Upper lobe of left lung (tissue), 6 donors: ENCODE results near the gene ASIC2. TPM values are rescaled to one million over a fixed set of nuclear protein-coding genes. Genes with fewer than 3 reads are reported as not detected.

Experiments
- ATAC-seq, 2 donors: fragments of 200-7000 bp; cut with Tn5 transposase; one replicate each; pipeline ENCODE4 v1.9.1; 2022; ENCODE audit warnings: mild to moderate bottlenecking in 2 of 2, moderate library complexity in 2 of 2; ENCODE audit not compliant: low FRiP score in 2 of 2
- DNase-seq, 2 donors: peaks; one replicate each; pipeline ENCODE4 v3.0.0-alpha.2; 2019 to 2020
- H3K27ac ChIP-seq, 4 donors: fragments of 200-600 bp; sonication (generic); one replicate each; pipeline ENCODE4 v1.5.1; 2016 to 2019
- H3K27me3 ChIP-seq, 4 donors: fragments of 200-600 bp; sonication (generic); one replicate each; pipeline ENCODE4 v1.5.1; 2017 to 2019
- H3K36me3 ChIP-seq, 4 donors: fragments of 200-600 bp; sonication (generic); one replicate each; pipeline ENCODE4 v1.5.1; 2016 to 2019
- H3K4me1 ChIP-seq, 4 donors: fragments of 200-600 bp; sonication (generic); one replicate each; pipeline ENCODE4 v1.5.1; 2018 to 2019
- H3K4me3 ChIP-seq, 4 donors: fragments of 200-600 bp; sonication (generic); one replicate each; pipeline ENCODE4 v1.5.1; 2017 to 2019; ENCODE audit warnings: mild to moderate bottlenecking in 2 of 4, moderate library complexity in 1 of 4
- H3K9me3 ChIP-seq, 4 donors: fragments of 200-600 bp; sonication (generic); one replicate each; pipeline ENCODE4 v1.5.1; 2018 to 2019
- EP300 ChIP-seq, 4 donors: sonication (generic); formaldehyde crosslinking; IDR thresholded peaks; one replicate each; pipeline ENCODE4 v1.5.1; 2017; ENCODE audit warnings: antibody characterized with exemption in 4 of 4, control low read depth in 2 of 4
- POLR2A ChIP-seq, 4 donors: fragments of 450-650 bp; IDR thresholded peaks; one replicate each; pipeline ENCODE4 v1.5.1; 2016 to 2017; ENCODE audit warnings: antibody characterized with exemption in 4 of 4, mild to moderate bottlenecking in 2 of 4
- POLR2AphosphoS5 ChIP-seq, 2 donors: sonication (generic); formaldehyde crosslinking; IDR thresholded peaks; one replicate each; pipeline ENCODE4 v1.5.1; 2017; ENCODE audit warnings: antibody characterized with exemption in 2 of 2
- WGBS, 2 donors: methylation state at CpG; one replicate each; pipeline ENCODE4 v1.1.5; 2017 to 2018; 5-methylcytosine and 5-hydroxymethylcytosine counted together
- total RNA-seq, 6 donors: library from RNA; depleted of rRNA in 4 of 6; stranded (reverse); fragments of >200 nt in 4 of 6; gene quantifications; one replicate each; pipeline versions ENCODE4 v1.1.0 to v1.2.1, GENCODE V29; 2016 to 2021
- TF ChIP-seq, protein P1 (sequence below), 6 experiments: fragments of 450-650 bp in 4 of 6; fragments of 200-600 bp in 2 of 6; sonication (generic) in 2 of 6; IDR thresholded peaks; one replicate each; pipeline ENCODE4 v1.5.1; 2016 to 2019; ENCODE audit warnings: antibody characterized with exemption in 6 of 6
- donor health status: DM: no; HTN: no; CAD: no; lungs with moderate emphysema.
- donor health status: DM: no; HTN: yes; CAD: no; lungs with severe emphysema.

Gene ASIC2
- total RNA-seq, 6 donors from 2014 or later = 0.17 TPM; not detected in 5

GRCh38 chr17:32998111-32998886 is 294.8 kb downstream of the ASIC2 start:
- TF ChIP-seq, protein P1, sequence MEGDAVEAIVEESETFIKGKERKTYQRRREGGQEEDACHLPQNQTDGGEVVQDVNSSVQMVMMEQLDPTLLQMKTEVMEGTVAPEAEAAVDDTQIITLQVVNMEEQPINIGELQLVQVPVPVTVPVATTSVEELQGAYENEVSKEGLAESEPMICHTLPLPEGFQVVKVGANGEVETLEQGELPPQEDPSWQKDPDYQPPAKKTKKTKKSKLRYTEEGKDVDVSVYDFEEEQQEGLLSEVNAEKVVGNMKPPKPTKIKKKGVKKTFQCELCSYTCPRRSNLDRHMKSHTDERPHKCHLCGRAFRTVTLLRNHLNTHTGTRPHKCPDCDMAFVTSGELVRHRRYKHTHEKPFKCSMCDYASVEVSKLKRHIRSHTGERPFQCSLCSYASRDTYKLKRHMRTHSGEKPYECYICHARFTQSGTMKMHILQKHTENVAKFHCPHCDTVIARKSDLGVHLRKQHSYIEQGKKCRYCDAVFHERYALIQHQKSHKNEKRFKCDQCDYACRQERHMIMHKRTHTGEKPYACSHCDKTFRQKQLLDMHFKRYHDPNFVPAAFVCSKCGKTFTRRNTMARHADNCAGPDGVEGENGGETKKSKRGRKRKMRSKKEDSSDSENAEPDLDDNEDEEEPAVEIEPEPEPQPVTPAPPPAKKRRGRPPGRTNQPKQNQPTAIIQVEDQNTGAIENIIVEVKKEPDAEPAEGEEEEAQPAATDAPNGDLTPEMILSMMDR (IDR thresholded peaks at IDR 0.05) = peak; percentile 72 to 86 (median 79)
- TF ChIP-seq POLR2A (IDR thresholded peaks at IDR 0.05) = no peak
- TF ChIP-seq EP300 (IDR thresholded peaks at IDR 0.05) = no peak
- no peak for TF ChIP-seq POLR2AphosphoS5 (IDR thresholded peaks at IDR 0.05)
- H3K36me3 ChIP-seq = no peaks in the 10 kb centered on the region
- 6 to 17% methylated on average over 2 to 16 of the region's 18 CpGs for WGBS, 2 donors
- peak; percentile 28 to 85 for ATAC-seq
- peaks cover 0 to 6% (median 3%) of the 10 kb centered on the region in 4 donors for H3K4me1 ChIP-seq
- no peak overlapping the region for H3K27ac ChIP-seq
- H3K27me3 ChIP-seq = no peaks in the 10 kb centered on the region
- peak in 1 of 2 donors; percentile 64 for DNase-seq
- H3K9me3 ChIP-seq = no peaks in the 10 kb centered on the region
- no peak overlapping the region for H3K4me3 ChIP-seq

DNA sequence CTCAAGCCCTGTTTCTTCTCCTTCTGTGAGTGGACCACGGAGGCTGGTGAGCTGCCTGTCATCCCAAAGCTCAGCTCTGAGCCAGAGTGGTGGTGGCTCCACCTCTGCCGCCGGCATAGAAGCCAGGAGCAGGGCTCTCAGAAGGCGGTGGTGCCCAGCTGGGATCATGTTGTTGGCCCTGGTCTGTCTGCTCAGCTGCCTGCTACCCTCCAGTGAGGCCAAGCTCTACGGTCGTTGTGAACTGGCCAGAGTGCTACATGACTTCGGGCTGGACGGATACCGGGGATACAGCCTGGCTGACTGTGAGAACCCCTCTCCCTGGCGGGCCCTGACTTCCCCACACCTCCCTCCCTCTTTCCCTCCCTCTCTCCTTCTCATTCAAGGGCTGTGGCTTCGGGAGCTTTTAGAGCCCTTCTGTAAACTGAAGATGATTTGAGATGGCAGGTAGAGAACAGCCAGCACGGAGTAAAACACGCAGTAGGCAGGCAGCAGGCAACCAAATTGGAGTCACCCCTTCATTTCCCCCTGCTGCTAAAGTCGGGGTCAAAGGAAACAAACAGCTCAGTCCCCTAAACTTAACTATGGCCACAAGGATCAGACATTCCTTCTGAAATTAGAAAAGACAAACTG is 297.6 kb downstream of the ASIC2 start:
- Histone ChIP-seq H3K27ac (no peak overlapping the region), H3K4me1 (peaks cover 0 to 6% (median 3%) of the 10 kb centered on the region in 4 donors), H3K4me3 (no peak overlapping the region), H3K9me3 (no peaks in the 10 kb centered on the region), H3K27me3 (no peaks in the 10 kb centered on the region), H3K36me3 (no peaks in the 10 kb centered on the region)
- DNase-seq (no peak), ATAC-seq (no peak)
- 66 to 77% methylated on average over 11 to 14 of the region's 14 CpGs for WGBS, 2 donors
- TF ChIP-seq, protein P1 (IDR thresholded peaks at IDR 0.05) = no peak
- no peak for TF ChIP-seq POLR2AphosphoS5 (IDR thresholded peaks at IDR 0.05)
- TF ChIP-seq EP300 (IDR thresholded peaks at IDR 0.05) = no peak
- TF ChIP-seq POLR2A (IDR thresholded peaks at IDR 0.05) = no peak

- no peak overlapping the region for H3K4me3 ChIP-seq
- WGBS, 2 donors = 50 to 62% methylated on average over 9 of the region's 9 CpGs
- H3K9me3 ChIP-seq = no peaks in the 10 kb centered on the region
- H3K27me3 ChIP-seq = no peaks in the 10 kb centered on the region
- peaks cover 0 to 6% (median 3%) of the 10 kb centered on the region in 4 donors for H3K4me1 ChIP-seq
- H3K36me3 ChIP-seq = no peaks in the 10 kb centered on the region
- ATAC-seq (no peak), DNase-seq (no peak)
- TF ChIP-seq, protein P1 (IDR thresholded peaks at IDR 0.05) = no peak
- TF ChIP-seq EP300 (IDR thresholded peaks at IDR 0.05) = no peak
- no peak for TF ChIP-seq POLR2AphosphoS5 (IDR thresholded peaks at IDR 0.05)
- TF ChIP-seq POLR2A (IDR thresholded peaks at IDR 0.05) = no peak
- H3K27ac ChIP-seq = no peak overlapping the region
Measured at GRCh38 chr17:32993977-32994376, 299.1 kb downstream of the ASIC2 start.

- no peak for TF ChIP-seq POLR2AphosphoS5 (IDR thresholded peaks at IDR 0.05)
- no peak for TF ChIP-seq EP300 (IDR thresholded peaks at IDR 0.05)
- TF ChIP-seq POLR2A (IDR thresholded peaks at IDR 0.05) = no peak
- TF ChIP-seq, protein P1 (IDR thresholded peaks at IDR 0.05) = no peak
- ATAC-seq = no peak
- H3K36me3 ChIP-seq = no peaks in the 10 kb centered on the region
- H3K27ac ChIP-seq = no peak overlapping the region
- no peak overlapping the region for H3K4me3 ChIP-seq
- H3K27me3 ChIP-seq = no peaks in the 10 kb centered on the region
- no peak for DNase-seq
- H3K4me1 ChIP-seq = no peaks in the 10 kb centered on the region
- peaks cover 0 to 10% (median 1%) of the 10 kb centered on the region in 4 donors for H3K9me3 ChIP-seq
- 68 to 71% methylated on average over 13 of the region's 13 CpGs for WGBS, 2 donors
Measured at GRCh38 chr17:32992321-32993033, 300.6 kb downstream of the ASIC2 start.
